GM21737 (cell line): Measurements from ENCODE around the gene MUCL3.
"Not testable (repeated sequence)": the region's sequence is repeated elsewhere in the genome, so short reads cannot be mapped to it uniquely, and the experiment has no call there.

Experiments used
- ATAC-seq: cut with Tn5 transposase; IDR thresholded peaks from one replicate; pipeline ENCODE4 v1.9.1; 2021; ENCODE audit warnings: mild to moderate bottlenecking, moderate library complexity; ENCODE audit not compliant: unreplicated experiment

MUCL3 gene

DNA sequence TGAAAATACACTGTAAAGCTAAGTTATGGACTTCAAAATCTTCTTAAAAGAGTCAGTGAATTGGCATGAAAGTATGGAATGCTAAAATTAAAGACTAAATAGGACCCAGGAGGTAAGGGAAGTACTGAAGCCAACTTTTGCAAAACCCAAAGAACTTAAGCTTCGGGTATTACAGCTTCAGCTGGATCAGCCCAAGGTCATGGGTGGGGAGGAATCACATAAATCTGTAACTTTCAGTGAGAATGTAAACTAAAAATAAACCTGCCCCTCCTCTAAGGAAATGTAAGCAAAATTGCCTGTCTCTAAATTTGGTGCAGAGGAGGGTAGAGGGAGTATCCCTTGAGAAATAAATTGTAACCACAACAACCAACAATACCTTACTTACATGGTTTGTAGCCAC lies 38.4 kb downstream of the MUCL3 start:
- no peak for ATAC-seq

DNA sequence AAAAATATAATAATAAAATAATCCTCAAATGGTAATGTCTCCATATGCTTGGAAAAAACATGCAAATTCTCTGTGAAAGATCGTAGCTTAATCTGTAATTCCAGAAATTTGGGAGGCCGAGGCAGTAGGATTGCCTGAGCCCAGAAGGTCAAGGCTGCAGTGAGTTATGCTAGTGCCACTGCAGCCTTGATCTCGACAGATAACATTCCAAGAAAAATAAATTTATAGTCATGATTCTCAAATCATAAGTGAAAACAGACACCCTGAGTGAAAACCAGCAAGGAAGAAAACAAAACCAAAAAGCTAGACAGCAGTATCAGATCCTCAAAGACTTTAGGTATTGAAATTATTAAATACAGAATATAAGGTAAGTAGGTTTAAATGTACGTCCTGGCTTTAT lies 38.9 kb downstream of the MUCL3 start:
- no peak for ATAC-seq

DNA sequence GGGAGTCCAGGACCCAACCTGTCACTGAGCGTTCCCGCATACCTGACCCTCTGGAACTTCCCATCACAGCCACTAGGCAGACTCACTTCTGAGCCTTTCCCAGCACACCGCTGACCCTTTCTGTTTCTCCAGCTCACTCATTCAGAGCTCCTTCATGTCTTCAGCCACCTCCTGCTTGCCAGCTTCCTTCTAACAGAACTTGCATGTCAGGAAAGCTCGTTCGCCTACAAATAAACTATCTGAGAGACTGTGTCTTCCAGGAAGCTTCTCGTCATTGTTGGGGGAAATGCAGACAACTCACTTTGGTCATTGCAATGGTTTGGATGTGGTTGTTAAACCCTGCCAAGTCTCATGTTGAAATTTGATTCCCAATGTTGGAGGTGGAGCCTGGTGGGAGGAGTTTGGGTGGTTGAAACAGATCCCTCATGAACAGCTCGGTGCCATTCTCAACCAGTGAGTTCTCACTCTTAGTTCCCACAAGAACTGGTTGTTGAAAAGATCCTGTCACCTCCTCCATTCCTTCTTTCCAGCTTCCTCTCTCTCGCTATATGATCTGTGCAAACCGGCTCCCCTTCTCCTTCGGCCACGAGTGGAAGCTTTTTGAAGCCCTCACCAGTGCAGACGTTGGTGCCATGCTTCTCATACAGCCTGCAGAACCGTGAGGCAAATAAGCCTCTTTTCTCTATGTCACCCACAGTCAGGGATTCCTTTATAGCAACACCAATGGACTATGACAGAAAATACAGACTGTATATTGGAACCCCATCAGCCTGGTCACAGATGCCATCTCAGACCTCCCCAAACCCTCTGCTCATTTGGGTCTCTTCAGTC lies 41.4 kb downstream of the MUCL3 start:
- no peak for ATAC-seq

DNA sequence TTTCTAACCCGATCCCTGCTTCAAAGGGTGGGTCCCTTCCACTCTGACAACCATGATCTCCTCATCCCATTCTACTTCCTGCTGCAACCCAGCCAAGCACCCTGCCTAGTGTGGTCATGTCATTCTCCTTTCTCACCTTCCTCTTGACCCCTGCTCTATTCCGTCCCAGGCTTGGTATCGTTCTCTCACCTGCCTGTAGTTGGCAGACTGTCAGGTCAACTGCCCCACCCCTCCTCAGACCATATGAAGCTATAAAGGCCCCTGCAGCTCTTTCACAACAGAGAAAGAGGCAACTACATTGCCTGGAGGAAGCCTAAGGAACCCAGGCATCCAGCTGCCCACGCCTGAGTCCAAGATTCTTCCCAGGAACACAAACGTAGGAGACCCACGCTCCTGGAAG lies 42.7 kb downstream of the MUCL3 start, which contains the start of gene MUC21:
MUC21 (plus strand) TSS at position 280 of the 400 bp plus-strand sequence. CDS start 241 bp downstream, outside the sequence.
- ATAC-seq, result no peak

DNA sequence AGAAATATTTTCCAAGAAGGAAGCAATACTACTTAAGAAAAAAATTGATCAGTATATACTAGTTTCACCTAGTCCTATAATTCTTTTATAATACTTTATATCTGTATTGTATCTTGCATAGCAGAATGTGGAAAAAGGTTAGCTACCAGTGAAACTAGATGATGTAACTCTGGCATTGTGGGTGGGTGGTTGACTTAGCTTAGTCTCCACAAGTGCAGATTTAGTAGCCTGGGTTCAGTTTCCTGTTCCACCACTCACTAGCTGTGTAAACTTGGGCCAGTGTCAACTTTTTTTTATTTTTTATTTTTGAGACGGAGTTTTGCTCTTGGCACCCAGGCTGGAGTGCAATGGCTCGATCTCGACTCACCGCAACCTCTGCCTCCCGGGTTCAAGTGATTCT lies 44.7 kb downstream of the MUCL3 start:
- ATAC-seq, result no peak

DNA sequence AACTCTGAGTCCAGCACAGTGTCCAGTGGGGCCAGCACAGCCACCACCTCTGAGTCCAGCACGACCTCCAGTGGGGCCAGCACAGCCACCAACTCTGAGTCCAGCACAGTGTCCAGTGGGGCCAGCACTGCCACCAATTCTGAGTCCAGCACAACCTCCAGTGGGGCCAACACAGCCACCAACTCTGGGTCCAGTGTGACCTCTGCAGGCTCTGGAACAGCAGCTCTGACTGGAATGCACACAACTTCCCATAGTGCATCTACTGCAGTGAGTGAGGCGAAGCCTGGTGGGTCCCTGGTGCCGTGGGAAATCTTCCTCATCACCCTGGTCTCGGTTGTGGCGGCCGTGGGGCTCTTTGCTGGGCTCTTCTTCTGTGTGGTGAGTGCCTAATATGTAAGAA lies 46.5 kb downstream of the MUCL3 start:
- ATAC-seq, result no peak

DNA sequence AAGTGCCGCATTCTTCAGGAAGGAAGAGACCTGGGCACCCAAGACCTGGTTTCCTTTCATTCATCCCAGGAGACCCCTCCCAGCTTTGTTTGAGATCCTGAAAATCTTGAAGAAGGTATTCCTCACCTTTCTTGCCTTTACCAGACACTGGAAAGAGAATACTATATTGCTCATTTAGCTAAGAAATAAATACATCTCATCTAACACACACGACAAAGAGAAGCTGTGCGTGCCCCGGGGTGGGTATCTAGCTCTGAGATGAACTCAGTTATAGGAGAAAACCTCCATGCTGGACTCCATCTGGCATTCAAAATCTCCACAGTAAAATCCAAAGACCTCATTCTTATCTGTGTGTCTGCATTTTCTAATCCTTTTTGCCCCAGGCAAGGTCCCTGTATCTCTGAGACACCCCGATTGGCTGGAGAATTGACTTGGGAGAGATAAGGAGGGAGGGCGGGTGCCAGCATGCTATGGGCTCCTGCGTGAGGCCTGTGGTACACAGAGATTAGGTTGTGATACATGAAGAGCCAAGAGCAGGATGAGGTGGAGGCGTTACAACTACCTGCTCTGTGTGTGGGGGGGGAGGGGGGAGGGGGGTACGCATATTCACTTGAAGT lies 47.5 kb downstream of the MUCL3 start:
- no peak for ATAC-seq

DNA sequence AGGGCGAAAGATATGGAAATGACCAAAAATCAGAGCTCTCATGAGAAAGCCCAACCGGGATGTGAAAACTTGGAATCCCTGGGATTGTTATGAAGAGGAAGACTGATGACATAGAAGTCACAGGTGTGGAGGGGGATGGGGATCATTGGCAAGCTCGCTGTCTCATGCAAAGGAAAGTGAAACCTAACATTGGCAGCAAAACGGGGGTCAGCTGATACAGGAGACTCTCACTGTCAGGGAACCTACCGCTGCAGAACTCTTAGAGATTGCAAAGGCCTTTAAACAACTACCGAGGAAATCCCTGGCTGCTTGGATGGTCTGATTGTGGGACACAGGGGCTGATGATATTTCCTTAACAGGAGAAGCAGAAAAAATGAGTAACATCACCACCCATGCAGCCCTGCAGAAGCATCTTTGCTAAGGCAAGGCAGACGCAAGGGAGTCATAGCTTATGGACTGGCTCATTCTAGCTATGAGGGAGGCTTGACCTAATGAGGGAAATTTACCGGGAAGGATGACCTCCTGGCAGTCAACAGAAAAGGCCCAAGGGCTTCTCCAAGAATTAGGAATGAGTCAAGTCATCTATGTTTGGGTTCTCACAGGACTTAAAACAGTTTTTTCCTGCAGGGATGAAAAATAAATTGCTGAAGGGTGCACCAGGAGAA lies 49.8 kb downstream of the MUCL3 start:
- no peak for ATAC-seq

DNA sequence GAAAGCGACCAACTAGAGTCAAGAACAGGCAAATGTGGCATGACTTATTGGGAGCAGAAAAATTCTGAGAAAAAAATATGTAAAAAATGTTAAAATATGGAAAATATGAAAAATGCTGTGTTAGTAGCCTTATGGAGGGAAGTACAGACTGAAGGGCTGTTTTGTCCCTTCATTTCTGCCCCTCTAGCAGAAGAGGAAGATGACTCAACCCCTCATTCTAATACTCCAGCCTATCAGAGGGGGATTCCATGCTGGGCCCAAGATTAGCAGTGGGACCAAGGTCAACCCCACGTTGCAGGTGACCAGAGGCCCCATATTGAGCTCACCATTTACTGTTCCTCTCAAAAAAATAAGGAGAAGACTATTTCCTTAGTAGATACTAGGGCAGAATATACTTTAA lies 51.1 kb downstream of the MUCL3 start:
- no peak for ATAC-seq

DNA sequence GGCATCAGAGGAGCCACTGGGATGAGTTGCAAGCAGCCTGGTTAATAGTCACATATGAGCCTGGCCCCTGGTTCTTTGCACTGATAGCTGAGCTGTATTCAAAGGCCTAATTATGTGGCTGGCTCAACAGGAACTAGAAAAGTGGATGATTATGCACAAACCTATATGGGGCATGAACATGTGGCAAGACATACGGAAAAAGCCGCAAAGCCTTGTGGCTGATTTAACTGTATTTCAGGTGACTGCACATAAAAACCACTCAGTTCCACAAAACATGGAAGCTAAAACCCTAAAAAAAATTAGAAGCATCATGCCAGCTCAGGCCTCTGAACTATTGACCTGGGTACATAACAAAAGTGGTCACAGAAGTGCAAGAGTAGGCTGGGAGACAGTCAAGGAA lies 56.5 kb downstream of the MUCL3 start:
- ATAC-seq, result no peak

DNA sequence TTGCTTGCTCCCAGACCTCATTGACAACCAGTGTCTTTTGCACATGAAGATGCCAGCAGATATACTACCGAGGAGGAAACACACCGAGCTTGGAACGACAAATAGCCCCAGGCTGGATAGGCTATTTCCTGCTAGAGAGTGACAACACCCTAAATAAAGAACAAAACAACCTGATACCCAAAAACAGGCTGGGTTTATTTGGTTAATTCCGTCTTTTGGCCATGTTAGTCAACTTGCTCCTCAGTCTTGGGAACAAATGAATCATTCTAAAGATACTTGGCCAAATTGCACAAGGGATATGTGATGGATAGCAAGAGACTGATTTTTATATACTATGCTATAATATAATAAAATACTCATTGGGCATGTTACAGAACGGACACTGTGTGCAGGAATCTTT lies 58.0 kb downstream of the MUCL3 start:
- ATAC-seq, result no peak

DNA sequence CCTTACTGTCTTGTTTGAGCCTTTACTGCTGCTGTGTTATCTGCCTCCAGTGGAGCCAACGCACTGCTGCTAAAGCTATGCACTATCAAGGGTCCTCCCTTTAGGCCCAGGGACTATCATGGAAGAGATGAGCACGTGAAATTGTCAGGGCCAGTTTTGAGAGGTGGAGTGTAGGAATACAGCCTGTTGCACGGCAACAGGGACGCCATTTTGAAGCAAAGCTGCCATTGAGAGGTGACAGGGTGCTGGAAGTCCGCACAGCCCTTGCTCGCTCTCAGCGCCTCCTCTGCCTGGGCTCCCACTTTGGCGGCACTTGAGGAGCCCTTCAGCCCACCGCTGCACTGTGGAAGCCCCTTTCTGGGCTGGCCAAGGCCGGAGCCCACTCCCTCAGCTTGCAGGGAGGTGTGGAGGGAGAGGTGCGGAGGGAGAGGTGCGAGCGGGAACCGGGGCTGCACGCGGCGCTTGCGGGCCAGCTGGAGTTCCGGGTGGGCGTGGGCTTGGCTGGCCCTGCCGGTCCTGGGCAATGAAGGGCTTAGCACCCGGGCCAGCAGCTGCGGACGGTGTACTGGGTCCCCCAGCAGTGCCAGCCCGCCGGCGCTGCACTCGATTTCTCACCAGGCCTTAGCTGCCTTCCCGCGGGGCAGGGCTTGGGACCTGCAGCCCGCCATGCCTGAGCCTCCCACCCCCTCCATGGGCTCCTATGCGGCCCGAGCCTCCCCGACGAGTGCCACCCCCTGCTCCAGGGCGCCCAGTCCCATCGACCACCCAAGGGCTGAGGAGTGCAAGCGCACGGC lies 59.5 kb downstream of the MUCL3 start:
- ATAC-seq, result not testable (repeated sequence)

DNA sequence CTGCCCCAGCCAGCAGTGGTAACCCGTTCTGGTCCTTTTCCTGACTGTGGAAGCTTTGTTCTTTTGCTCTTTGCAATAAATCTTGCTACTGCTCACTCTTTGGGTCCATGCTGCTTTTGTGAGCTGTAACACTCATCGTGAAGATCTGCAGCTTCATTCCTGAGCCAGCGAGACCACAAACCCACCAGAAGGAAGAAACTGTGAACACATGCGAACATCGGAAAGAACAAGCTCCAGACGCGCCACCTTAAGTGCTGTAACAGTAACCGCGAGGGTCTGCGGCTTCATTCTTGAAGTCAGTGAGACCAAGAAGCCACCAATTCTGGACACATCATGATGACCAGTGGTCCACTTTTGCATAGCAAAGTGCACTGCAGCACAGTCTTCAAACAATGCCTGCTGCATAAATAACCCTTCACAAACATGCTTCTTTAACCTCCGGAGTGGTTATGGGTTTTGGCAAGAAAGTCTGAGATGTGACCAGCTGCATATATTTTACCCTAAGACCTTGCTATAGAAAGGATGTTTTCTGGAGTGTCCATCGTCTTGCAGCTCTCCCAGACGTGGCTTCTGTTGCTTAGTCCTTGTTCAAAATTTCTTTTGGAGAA lies 60.6 kb downstream of the MUCL3 start:
- no peak for ATAC-seq

DNA sequence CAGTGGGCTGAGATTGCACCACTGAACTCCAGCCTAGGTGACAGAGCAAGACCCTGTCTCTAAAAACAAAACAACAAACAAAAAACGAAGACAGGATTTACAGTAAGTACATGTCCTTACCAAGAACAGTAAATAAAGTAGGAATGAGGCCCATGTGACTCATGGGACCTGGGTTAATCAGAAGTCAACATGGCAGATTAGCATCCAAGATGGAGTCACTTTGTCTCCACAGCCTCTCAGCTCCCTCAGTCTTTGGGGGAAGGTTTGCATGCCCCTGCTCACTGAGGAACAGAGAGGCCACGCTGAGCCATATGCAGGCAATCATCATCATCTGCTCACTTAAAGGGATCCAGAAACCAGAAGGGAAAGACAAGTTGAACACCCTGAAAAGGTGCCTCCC lies 61.7 kb downstream of the MUCL3 start:
- ATAC-seq, result no peak
